GM21526 (cell line): Measurements from ENCODE around the gene DCAF8.

Experiments used
- ATAC-seq: cut with Tn5 transposase; IDR thresholded peaks from one replicate; pipeline ENCODE4 v1.9.1; 2021; ENCODE audit warnings: moderate library complexity; ENCODE audit not compliant: unreplicated experiment, low FRiP score

DCAF8 gene

GRCh38 chr1:160177667-160178066 is 84.7 kb downstream of the DCAF8 start:
- no peak for ATAC-seq

DNA sequence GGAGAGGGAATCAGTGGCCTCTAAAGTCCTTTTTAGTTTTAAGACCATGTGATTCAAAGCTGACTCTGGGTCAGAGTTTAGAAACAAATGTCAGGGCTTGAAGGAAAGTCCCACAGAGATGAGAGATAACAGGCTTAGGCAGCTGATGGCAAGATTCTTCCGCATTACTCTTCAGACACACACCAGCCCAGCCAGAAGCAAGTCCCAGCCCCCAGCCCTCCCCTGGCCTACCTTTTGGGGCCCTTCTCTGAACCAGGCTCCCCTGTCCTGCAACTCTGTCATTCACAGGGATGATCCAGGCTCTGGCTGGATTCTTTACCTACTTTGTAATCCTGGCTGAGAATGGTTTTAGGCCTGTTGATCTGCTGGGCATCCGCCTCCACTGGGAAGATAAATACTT is 85.1 kb downstream of the DCAF8 start:
- no peak for ATAC-seq

- ATAC-seq: no peak
These were observed 90.4 kb downstream of the DCAF8 start for GRCh38 chr1:160171980-160172379.

DNA sequence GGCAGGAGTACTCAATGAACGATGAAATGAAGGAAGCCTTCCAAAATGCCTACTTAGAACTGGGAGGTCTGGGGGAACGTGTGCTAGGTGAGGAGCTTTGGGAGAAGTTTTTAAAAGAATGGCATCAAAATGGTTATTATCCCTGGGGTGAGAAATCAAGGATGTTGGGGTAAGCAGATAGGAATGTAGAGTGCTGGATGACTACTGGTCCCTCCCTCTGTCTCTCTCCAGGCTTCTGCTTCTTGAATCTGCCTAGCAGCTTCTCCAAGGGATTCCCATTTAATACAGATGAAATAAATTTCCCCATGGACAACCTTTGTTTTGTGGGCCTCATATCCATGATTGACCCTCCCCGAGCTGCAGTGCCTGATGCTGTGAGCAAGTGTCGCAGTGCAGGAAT is 91.0 kb downstream of the DCAF8 start:
- ATAC-seq: no peak

DNA sequence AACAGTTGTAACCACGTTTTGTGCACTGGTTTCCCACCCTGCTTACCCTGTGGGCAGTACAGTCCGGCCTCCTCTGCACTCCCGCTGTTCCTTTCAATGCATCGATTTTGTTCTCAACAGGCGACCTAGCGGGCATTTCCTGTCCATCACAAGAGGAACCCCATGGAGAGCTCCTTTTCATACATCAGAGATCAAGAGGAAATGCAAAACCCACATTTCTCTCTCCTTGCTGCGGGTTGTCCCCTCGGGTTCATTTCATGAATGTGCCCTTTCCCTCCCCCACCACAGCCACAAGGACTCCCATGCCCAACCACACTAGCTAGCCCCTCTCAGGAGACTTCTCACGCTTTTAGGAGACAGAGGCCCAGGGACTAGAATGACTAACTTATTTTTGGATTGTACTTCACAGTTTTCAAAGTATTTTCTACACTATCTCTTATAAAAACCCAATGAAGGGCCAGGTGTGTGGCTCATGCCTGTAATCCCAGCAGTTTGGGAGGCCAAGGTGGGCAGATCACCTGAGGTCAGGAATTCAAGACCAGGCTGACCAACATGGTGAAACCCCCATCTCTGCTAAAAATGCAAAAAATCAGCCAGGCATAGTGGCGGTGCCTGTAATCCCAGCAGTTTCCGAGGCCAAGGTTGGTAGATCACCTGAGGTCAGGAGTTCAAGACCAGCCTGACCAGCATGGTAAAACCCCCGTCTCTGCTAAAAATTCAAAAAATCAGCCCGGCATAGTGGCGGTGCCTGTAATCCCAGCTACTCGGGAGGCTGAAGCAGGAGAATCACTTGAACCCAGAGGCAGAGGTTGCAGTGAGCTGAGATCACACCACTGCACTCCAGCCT is 92.6 kb downstream of the DCAF8 start:
- ATAC-seq: no peak

- no peak for ATAC-seq
These were observed 93.6 kb downstream of the DCAF8 start for GRCh38 chr1:160168609-160169369.

- ATAC-seq: no peak
These were observed 94.3 kb downstream of the DCAF8 start for GRCh38 chr1:160168016-160168415.

DNA sequence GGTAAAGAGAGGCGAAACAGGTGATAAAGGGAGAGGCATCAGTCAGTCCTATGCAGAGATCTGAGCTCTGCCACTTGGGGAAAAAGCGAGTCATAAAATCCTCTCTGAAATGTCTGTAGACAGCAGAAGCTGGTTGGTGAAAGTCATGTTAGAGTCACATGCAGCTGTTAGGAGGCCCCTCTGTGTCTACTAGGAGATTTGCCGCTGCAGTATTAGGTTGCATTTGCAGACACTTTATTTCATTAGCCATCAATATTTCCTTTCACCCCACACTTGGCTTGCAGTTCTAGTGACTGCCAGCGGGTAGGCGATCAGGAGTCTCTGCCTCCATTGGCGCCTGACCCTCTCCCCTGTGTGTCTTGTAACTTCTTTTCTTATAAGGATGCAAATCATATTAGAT is 94.8 kb downstream of the DCAF8 start:
- no peak for ATAC-seq

GRCh38 chr1:160167056-160167455 is 95.3 kb downstream of the DCAF8 start:
- no peak for ATAC-seq

DNA sequence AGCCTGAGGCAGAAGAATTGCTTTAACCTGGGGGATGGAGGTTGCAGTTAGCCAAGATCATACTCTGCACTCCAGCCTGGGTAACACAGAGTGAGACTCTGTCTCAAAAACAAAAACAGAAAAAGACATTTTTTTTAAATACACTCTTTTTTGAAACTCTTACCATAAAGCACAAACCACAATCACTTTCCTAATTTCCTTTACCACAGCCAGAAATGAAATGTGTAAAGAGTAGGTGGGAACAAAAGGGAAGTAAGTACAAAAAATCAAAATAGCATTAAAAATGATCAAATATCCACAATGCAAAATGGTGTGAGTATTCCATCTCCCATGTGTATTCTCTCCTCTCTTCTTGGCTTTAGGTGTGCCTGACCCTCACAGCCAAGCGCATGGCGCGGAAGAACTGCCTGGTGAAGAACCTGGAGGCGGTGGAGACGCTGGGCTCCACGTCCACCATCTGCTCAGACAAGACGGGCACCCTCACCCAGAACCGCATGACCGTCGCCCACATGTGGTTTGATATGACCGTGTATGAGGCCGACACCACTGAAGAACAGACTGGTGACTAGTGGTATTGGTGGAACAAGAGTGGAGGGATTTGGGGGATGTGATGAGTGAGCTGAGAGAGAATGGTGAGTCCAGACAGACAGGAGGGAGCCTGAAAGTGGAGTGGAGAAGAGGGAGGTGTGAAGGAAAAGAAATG is 96.0 kb downstream of the DCAF8 start:
- no peak for ATAC-seq
